22Rv1 (cell line): ENCODE data around the gene LPIN1.

Experiments used
- H3K27ac ChIP-seq: fragments of 450-650 bp; 2 replicates; pipeline ENCODE4 v1.5.1; 2017
- ZFX ChIP-seq: fragments of 450-650 bp; IDR thresholded peaks from 2 replicates; pipeline ENCODE4 v1.6.1; 2017; ENCODE audit warnings: antibody characterized with exemption, borderline replicate concordance
- TF ChIP-seq, protein P1 (sequence below): fragments of 450-650 bp; IDR thresholded peaks from 2 replicates; pipeline ENCODE4 v1.5.1; 2017; ENCODE audit warnings: mild to moderate bottlenecking

LPIN1 gene

DNA sequence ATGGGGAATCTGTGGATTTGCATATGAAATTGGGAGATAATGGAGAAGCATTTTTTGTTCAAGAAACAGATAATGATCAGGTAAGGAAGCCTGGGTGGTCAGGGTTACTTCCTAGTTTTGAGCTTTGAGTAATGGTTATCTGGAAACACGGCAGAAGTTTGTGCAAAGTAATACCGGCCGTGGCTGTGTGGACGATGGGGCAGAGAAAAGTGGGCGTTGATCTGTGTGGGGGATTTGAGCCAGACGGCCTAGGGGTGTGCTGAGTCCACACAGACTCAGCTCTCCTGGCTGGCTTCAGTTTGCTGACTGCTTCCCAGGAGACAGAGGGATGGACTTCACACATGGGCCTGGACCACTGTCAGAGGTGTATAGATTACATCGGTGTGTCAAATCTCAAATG, 21.3 kb downstream of the LPIN1 start:
- TF ChIP-seq, protein P1, sequence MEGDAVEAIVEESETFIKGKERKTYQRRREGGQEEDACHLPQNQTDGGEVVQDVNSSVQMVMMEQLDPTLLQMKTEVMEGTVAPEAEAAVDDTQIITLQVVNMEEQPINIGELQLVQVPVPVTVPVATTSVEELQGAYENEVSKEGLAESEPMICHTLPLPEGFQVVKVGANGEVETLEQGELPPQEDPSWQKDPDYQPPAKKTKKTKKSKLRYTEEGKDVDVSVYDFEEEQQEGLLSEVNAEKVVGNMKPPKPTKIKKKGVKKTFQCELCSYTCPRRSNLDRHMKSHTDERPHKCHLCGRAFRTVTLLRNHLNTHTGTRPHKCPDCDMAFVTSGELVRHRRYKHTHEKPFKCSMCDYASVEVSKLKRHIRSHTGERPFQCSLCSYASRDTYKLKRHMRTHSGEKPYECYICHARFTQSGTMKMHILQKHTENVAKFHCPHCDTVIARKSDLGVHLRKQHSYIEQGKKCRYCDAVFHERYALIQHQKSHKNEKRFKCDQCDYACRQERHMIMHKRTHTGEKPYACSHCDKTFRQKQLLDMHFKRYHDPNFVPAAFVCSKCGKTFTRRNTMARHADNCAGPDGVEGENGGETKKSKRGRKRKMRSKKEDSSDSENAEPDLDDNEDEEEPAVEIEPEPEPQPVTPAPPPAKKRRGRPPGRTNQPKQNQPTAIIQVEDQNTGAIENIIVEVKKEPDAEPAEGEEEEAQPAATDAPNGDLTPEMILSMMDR = no peak
- TF ChIP-seq ZFX = no peak
- H3K27ac ChIP-seq = no peak overlapping the region

DNA sequence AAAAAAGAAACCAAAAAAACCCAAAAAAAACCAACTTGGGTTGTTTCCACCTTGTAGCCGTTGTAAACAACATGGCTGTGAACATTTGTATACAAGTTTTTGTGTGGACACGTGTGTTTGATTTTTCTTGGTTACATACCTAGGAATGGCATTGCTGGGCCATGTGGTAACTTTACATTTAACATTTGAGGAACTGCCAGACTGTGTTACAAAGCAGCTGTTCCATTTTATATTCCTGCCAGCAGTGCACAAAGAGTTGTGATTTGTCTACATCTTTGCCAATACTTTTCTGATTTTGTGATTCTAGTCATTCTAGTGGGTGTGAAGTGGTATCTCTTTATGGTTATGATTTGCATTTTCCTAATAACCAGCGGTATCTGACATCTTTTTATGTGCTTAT, 22.5 kb downstream of the LPIN1 start:
- no peak for TF ChIP-seq ZFX
- TF ChIP-seq, protein P1 = no peak
- no peak overlapping the region for H3K27ac ChIP-seq

DNA sequence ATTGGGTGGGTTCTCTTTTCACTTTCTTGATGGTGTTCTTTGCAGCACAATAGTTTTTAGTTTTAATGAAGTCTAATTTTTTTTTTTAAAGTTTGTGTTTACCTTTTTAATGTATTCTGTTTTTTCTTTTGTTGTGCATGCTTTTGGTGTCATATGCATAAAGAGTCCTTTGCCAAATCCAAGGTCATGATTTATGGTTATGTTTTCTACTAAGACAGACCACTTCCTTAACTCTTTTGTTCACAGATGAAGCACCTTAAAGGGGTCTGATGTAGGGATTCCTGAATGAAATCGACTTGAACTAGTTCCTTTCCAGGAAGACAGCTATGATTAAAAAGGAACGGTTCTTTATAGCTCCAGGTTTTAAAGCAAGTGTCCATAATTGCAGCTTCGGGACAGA, 23.1 kb downstream of the LPIN1 start:
- no peak overlapping the region for H3K27ac ChIP-seq
- TF ChIP-seq ZFX = no peak
- TF ChIP-seq, protein P1 = no peak

DNA sequence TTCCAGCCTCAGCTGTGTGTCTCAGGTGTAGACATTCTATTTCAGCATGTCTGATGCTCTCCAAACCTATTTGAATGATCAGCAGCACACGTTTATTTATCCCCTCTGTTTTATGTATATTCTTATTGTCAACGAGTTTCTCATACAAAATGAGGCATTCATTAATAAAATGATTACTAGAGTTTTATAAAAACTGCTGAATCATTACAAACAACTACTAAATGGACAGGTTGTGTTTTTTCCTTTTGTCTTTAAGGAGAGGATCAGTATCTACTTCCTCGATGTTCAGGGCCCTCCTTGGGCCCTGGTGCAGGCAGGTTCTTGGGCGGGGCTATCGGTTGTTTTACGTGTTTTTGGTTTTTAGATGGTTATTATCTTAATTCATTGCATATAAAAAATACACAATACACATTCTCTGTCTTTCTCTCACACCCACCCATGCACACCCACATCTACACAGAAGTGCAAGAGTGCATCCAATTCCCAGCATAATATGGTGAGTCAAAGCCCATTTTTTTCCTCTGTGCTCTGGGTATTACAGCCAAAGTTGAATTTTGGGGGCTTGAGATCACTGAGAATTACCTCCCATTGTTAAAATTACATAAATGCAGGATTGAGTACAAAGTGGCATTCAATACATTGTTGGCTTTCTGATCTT, 24.2 kb downstream of the LPIN1 start:
- no peak overlapping the region for H3K27ac ChIP-seq
- TF ChIP-seq ZFX = no peak
- TF ChIP-seq, protein P1 = no peak

DNA sequence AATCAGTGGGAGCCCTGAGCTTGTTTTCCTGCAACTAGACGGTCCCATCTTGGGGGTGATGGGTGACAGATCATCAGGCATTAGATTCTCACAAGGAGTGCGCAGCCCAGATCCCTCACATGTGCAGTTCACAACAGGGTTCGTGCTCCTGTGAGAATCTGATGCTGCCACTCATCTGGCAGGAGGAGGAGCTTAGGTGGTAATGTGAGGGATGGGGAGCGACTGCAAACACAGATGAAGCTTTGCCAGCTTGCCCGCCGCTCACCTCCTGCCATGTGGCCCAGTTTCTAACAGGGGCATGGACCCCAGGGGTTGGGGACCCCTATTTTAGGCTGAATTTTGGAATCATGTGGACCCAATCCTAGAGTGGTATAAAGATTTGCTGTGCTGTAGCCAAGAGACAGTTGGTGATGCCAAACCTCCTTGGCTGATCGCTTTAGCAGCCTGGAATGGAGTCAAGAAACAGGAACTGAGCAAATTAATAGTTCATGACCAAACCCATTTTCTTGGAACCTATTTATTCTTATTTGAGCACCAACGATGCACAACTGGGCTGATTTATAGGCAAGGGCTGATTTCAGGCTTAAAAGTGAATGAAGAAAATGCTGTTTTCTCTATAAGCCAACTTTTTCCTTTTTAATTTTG, 25.7 kb downstream of the LPIN1 start:
- TF ChIP-seq, protein P1 = no peak
- no peak for TF ChIP-seq ZFX

DNA sequence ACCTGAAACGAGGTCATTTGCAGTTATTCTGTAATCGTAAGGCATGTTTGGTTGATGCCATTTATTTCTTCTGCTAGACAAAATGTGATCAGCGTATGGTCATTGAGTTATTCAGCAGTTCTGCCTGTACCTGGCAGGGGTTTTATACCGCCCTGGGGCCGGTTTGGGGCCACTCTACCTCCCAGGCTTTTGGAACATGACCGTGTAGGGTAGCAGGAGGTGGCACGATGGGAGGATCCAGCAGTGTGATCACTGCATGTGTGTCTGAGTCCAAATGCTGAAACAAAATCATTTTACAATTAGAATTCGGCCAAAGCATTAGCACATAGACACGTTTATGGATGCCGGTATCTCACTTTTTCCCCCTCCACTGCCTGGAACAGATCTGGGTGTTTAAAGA, 26.7 kb downstream of the LPIN1 start:
- no peak overlapping the region for H3K27ac ChIP-seq
- TF ChIP-seq, protein P1 = no peak
- TF ChIP-seq ZFX = no peak

More for the DNA sequence above, 25.7 kb downstream of the LPIN1 start:
- no peak overlapping the region for H3K27ac ChIP-seq
